ENCODE data around the gene SPTLC1.

GRCh38 chr9:91995000-91995655, 120.1 kb downstream of the SPTLC1 start:
- no peak for TF ChIP-seq CTCF (IDR thresholded peaks at IDR 0.05)
- no peak for TF ChIP-seq POLR2A (IDR thresholded peaks at IDR 0.05)
- TF ChIP-seq POLR2AphosphoS5 (IDR thresholded peaks at IDR 0.05) = no peak
